WERI-Rb-1 (cell line): ENCODE data around the gene CRABP1.

Experiments used
- DNase-seq: peaks from one replicate; pipeline ENCODE4 v3.0.0-alpha.2; 2020
- H3K27ac ChIP-seq: fragments of 250-450 bp; sonication (Bioruptor Pico); 2 replicates; pipeline ENCODE4 v1.5.1; 2020; ENCODE audit warnings: mild to moderate bottlenecking, moderate library complexity
- H3K27me3 ChIP-seq: fragments of 250-450 bp; sonication (Bioruptor Pico); 2 replicates; pipeline ENCODE4 v1.5.1; 2021; ENCODE audit warnings: mild to moderate bottlenecking, low read depth, moderate library complexity; ENCODE audit not compliant: insufficient read depth, severe bottlenecking
- H3K36me3 ChIP-seq: fragments of 250-450 bp; sonication (Bioruptor Pico); 2 replicates; pipeline ENCODE4 v1.5.1; 2020; ENCODE audit warnings: mild to moderate bottlenecking, moderate library complexity
- H3K4me3 ChIP-seq: 2 replicates; pipeline ENCODE4 v1.5.1; 2011; ENCODE audit warnings: low read depth, mild to moderate bottlenecking, control low read depth, low read length
- H3K9me3 ChIP-seq: fragments of 250-450 bp; sonication (Bioruptor Pico); 2 replicates; pipeline ENCODE4 v1.5.1; 2021; ENCODE audit warnings: mild to moderate bottlenecking, moderate library complexity; ENCODE audit not compliant: severe bottlenecking
- CTCF ChIP-seq: IDR thresholded peaks from 2 replicates; pipeline ENCODE4 v1.5.1; 2011; ENCODE audit warnings: low read depth, mild to moderate bottlenecking, control low read depth, inconsistent platforms, low read length

Gene CRABP1

GRCh38 chr15:78388865-78389264 is 48.7 kb downstream of the CRABP1 start:
- no peaks in the 10 kb centered on the region for H3K27me3 ChIP-seq
- H3K9me3 ChIP-seq: no peaks in the 10 kb centered on the region
- no peak for DNase-seq
- TF ChIP-seq CTCF: no peak
- no peak overlapping the region for H3K27ac ChIP-seq
- no peaks in the 10 kb centered on the region for H3K36me3 ChIP-seq
- H3K4me3 ChIP-seq: no peak overlapping the region

- Histone ChIP-seq H3K36me3 (no peaks in the 10 kb centered on the region), H3K27me3 (no peaks in the 10 kb centered on the region), H3K9me3 (no peaks in the 10 kb centered on the region), H3K27ac (no peak overlapping the region), H3K4me3 (no peak overlapping the region)
- no peak for DNase-seq
- no peak for TF ChIP-seq CTCF
Measured at GRCh38 chr15:78389322-78389721, 49.2 kb downstream of the CRABP1 start.

GRCh38 chr15:78389738-78390137 is 49.6 kb downstream of the CRABP1 start:
- no peak overlapping the region for H3K4me3 ChIP-seq
- H3K27me3 ChIP-seq: no peaks in the 10 kb centered on the region
- no peak overlapping the region for H3K27ac ChIP-seq
- no peaks in the 10 kb centered on the region for H3K36me3 ChIP-seq
- no peak for TF ChIP-seq CTCF
- DNase-seq: no peak
- no peaks in the 10 kb centered on the region for H3K9me3 ChIP-seq

- Histone ChIP-seq H3K4me3 (no peak overlapping the region), H3K9me3 (no peaks in the 10 kb centered on the region), H3K27ac (no peak overlapping the region), H3K36me3 (no peaks in the 10 kb centered on the region), H3K27me3 (no peaks in the 10 kb centered on the region)
- DNase-seq: no peak
- TF ChIP-seq CTCF: no peak
Measured at GRCh38 chr15:78390242-78390641, 50.1 kb downstream of the CRABP1 start.

- Histone ChIP-seq H3K27me3 (no peaks in the 10 kb centered on the region), H3K9me3 (no peaks in the 10 kb centered on the region), H3K27ac (no peak overlapping the region), H3K36me3 (no peaks in the 10 kb centered on the region), H3K4me3 (no peak overlapping the region)
- no peak for TF ChIP-seq CTCF
- no peak for DNase-seq
Measured at GRCh38 chr15:78390826-78391225, 50.7 kb downstream of the CRABP1 start.

- Histone ChIP-seq H3K27ac (no peak overlapping the region), H3K36me3 (no peaks in the 10 kb centered on the region), H3K4me3 (no peak overlapping the region), H3K9me3 (no peaks in the 10 kb centered on the region), H3K27me3 (no peaks in the 10 kb centered on the region)
- no peak for TF ChIP-seq CTCF
- DNase-seq: no peak
Measured at GRCh38 chr15:78391781-78392180, 51.6 kb downstream of the CRABP1 start.
